GM04504 (cell line): ENCODE data around the gene TMEFF2.

ENCODE experiments used
- DNase-seq: peaks from one replicate; pipeline ENCODE4 v3.0.0-alpha.2; 2012; ENCODE audit warnings: low read depth

TMEFF2 gene

GRCh38 chr2:192194866-192195547 is at the start of gene TMEFF2:
Gene TMEFF2, minus strand, starts transcription at chr2:192194933. Its CDS starts 409 bp downstream, at chr2:192194524.
- no peak for DNase-seq

- no peak for DNase-seq
Observed at GRCh38 chr2:192243488-192243887, 48.8 kb upstream of the TMEFF2 start.

- DNase-seq: no peak
Observed at GRCh38 chr2:192236136-192236535, 41.4 kb upstream of the TMEFF2 start.

GRCh38 chr2:192230889-192231453 is 36.2 kb upstream of the TMEFF2 start:
- DNase-seq: no peak

GRCh38 chr2:192228685-192229084 is 34.0 kb upstream of the TMEFF2 start:
- no peak for DNase-seq

GRCh38 chr2:192218970-192219369 is 24.2 kb upstream of the TMEFF2 start:
- no peak for DNase-seq

- no peak for DNase-seq
Observed at GRCh38 chr2:192218377-192218776, 23.6 kb upstream of the TMEFF2 start.

- DNase-seq: no peak
Observed at GRCh38 chr2:192216336-192216735, 21.6 kb upstream of the TMEFF2 start.

GRCh38 chr2:192215096-192215877 is 20.6 kb upstream of the TMEFF2 start:
- no peak for DNase-seq

GRCh38 chr2:192208848-192209247 is 14.1 kb upstream of the TMEFF2 start:
- DNase-seq: no peak

- DNase-seq: no peak
Observed at GRCh38 chr2:192206399-192206798, 11.7 kb upstream of the TMEFF2 start.

- DNase-seq: no peak
Observed at GRCh38 chr2:192203876-192204275, 9.1 kb upstream of the TMEFF2 start.

GRCh38 chr2:192202373-192202772 is 7.6 kb upstream of the TMEFF2 start:
- no peak for DNase-seq

- DNase-seq: no peak
Observed at GRCh38 chr2:192201116-192201515, 6.4 kb upstream of the TMEFF2 start.

- no peak for DNase-seq
Observed at GRCh38 chr2:192197357-192197756, 2.6 kb upstream of the TMEFF2 start.

- no peak for DNase-seq
Observed at GRCh38 chr2:192196421-192197194, 1.9 kb upstream of the TMEFF2 start.

- no peak for DNase-seq
Observed at GRCh38 chr2:192195548-192196418, 1.1 kb upstream of the TMEFF2 start.

- DNase-seq: no peak
Observed at GRCh38 chr2:192194265-192194865, 368 bp downstream of the TMEFF2 start.

- DNase-seq: no peak
Observed at GRCh38 chr2:192190474-192190873, 4.3 kb downstream of the TMEFF2 start.

- no peak for DNase-seq
Observed at GRCh38 chr2:192186806-192187205, 7.9 kb downstream of the TMEFF2 start.

- no peak for DNase-seq
Observed at GRCh38 chr2:192184349-192184748, 10.4 kb downstream of the TMEFF2 start.
